ENCODE results near the gene CACNB4. TPM values are rescaled to one million over a fixed set of nuclear protein-coding genes. Genes with fewer than 3 reads are reported as not detected.

Gene CACNB4
- total RNA-seq, 1 donor = 0.84 TPM

DNA sequence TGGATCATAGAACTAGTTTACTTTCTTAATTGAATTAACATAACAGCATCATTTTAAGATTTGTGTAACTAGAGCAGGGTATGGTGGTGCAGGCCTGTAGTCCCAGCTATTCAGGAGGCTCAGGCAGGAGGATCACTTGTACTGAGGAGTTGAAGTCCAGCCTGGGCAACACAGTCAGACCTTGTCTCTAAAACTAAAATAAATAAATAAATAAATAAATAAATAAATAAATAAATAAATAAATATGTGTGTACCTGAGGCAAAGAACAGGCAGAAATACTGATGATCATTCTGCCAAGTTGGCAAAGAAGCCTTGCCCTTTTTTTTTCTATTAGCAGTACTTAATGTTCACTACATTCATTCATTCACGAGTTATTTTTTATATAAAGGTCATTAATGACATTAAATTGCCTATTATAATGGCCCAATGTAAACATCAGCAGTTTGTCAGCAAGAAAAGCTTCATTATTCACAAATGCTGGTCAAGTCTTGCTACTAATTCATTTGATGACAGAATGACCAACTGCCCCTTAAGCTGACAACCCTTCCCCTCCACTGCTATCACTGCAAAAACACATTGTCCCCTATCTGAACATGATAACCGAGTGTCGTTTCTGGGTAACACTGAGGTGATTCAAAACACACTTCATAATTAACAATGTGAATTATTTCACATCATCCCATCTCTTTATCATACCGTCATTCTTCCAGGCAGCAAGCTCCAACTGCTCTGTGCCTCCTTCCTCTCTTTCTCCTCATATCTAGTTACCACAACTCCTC lies 309.6 kb downstream of the CACNB4 start:
- no peaks in the 10 kb centered on the region for H3K9me3 ChIP-seq (ENCODE audit: low read depth, low read length)
- H3K27me3 ChIP-seq (ENCODE audit: insufficient read depth, low read length) = no peaks in the 10 kb centered on the region
- no peak overlapping the region for H3K4me3 ChIP-seq (ENCODE audit: low read length)
- H3K4me1 ChIP-seq (ENCODE audit: insufficient read depth, low read length) = no peaks in the 10 kb centered on the region

DNA sequence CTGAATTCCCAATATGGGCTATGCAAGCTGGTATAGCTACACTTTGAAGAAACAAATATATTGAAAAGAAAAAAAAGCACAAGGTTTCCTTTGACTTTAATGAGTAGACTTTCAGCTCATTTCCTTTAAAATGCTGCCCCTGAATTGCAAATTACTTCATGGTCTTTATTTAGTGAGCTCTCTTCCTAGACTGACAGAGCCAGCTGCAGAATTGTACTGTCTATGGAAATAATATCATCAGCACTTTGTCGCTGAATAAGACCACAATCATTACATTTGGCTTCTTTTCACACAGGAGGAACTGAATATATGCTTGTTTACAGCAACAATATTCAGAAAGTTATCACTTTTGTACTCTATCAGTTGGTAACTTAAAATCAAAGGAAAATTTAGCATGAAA lies 312.4 kb downstream of the CACNB4 start:
- H3K4me3 ChIP-seq (ENCODE audit: low read length) = no peak overlapping the region
- no peaks in the 10 kb centered on the region for H3K4me1 ChIP-seq (ENCODE audit: insufficient read depth, low read length)

DNA sequence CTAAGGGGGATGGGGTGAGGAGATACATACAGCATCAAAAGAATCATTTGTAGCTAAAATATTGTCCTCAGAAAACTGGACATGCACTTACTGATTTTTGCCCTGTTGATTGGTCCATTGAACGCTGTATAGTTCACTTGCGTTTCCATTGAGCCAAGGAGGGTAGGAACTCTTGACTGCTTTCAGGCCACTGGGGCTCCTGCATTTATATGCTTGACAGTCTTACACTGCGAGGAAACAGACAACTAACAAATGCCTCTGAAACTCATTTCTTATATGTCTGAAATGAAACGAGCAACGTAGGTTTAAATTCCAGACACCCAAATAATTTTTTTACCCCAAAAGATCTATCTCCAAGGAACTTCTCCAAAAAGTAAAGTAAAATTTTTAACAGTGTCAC lies 312.8 kb downstream of the CACNB4 start:
- Histone ChIP-seq H3K4me1 (ENCODE audit: insufficient read depth, low read length) (no peaks in the 10 kb centered on the region), H3K4me3 (ENCODE audit: low read length) (no peak overlapping the region), H3K27me3 (ENCODE audit: insufficient read depth, low read length) (no peaks in the 10 kb centered on the region), H3K9me3 (ENCODE audit: low read depth, low read length) (no peaks in the 10 kb centered on the region)

More for the DNA sequence above, 312.4 kb downstream of the CACNB4 start:
- H3K9me3 ChIP-seq (ENCODE audit: low read depth, low read length) = no peaks in the 10 kb centered on the region
- no peaks in the 10 kb centered on the region for H3K27me3 ChIP-seq (ENCODE audit: insufficient read depth, low read length)

DNA sequence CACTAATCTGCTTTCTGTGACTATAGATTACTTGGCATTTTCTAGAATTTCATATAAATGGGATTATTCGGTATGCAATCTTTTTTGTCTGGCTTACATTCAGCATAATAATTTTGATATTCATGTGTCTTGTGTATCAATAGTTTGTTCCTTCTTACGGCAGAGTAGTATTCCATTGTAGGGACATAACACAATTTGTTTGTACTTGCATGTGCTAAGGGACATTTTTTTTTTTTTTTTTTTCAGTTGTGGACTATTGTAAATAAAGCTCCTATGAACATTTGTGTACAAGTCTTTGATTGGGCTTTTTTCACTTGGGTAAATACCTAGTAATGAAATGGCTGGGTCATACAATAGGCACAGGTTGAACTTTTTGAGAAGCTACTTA lies 315.7 kb downstream of the CACNB4 start:
- no peaks in the 10 kb centered on the region for H3K27me3 ChIP-seq (ENCODE audit: insufficient read depth, low read length)

More for the DNA sequence above, 315.7 kb downstream of the CACNB4 start:
- no peak overlapping the region for H3K4me3 ChIP-seq (ENCODE audit: low read length)
- no peaks in the 10 kb centered on the region for H3K9me3 ChIP-seq (ENCODE audit: low read depth, low read length)
- no peaks in the 10 kb centered on the region for H3K4me1 ChIP-seq (ENCODE audit: insufficient read depth, low read length)

Other genes with a start within 250 kb of the CACNB4 start
- 10.4 TPM for gene STAM2, start 76.7 kb upstream of the CACNB4 start, total RNA-seq
- 1.2 TPM for gene FMNL2, start 236.1 kb upstream of the CACNB4 start, total RNA-seq